ENCODE data around the gene ZNF583.

DNA sequence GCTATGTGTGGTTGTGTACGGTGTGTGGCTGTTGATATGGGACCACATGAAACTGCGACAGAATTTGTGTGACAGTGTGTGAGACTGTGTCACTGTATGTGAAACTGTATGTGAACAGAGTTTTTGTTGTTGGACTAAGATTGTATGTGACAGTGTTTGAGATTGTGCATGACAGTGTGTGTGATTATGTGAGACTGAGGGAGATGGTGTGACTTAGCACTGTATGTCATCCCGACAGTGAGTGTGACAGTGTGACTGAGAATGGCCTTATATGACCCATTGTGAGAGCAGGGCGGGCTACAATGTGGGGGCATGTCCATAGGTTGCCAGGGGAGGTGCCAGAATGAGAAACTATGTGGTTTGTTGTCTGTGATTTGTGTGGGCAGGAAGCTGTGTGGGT lies 930 bp downstream of the ZNF583 start:
- TF ChIP-seq, protein P1, sequence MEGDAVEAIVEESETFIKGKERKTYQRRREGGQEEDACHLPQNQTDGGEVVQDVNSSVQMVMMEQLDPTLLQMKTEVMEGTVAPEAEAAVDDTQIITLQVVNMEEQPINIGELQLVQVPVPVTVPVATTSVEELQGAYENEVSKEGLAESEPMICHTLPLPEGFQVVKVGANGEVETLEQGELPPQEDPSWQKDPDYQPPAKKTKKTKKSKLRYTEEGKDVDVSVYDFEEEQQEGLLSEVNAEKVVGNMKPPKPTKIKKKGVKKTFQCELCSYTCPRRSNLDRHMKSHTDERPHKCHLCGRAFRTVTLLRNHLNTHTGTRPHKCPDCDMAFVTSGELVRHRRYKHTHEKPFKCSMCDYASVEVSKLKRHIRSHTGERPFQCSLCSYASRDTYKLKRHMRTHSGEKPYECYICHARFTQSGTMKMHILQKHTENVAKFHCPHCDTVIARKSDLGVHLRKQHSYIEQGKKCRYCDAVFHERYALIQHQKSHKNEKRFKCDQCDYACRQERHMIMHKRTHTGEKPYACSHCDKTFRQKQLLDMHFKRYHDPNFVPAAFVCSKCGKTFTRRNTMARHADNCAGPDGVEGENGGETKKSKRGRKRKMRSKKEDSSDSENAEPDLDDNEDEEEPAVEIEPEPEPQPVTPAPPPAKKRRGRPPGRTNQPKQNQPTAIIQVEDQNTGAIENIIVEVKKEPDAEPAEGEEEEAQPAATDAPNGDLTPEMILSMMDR (IDR thresholded peaks at IDR 0.05 in 8 of 11, conservative IDR thresholded peaks at IDR 0.05 in 3 of 11), result no peak
- no peak for TF ChIP-seq POLR2A (IDR thresholded peaks at IDR 0.05)
